Fibroblast of the conjunctiva (primary cell): ENCODE results near the gene NPLOC4.

Source experiments
- DNase-seq: peaks from one replicate; pipeline ENCODE4 v3.0.0-alpha.2; 2010; ENCODE audit warnings: low read depth

NPLOC4 gene

DNA sequence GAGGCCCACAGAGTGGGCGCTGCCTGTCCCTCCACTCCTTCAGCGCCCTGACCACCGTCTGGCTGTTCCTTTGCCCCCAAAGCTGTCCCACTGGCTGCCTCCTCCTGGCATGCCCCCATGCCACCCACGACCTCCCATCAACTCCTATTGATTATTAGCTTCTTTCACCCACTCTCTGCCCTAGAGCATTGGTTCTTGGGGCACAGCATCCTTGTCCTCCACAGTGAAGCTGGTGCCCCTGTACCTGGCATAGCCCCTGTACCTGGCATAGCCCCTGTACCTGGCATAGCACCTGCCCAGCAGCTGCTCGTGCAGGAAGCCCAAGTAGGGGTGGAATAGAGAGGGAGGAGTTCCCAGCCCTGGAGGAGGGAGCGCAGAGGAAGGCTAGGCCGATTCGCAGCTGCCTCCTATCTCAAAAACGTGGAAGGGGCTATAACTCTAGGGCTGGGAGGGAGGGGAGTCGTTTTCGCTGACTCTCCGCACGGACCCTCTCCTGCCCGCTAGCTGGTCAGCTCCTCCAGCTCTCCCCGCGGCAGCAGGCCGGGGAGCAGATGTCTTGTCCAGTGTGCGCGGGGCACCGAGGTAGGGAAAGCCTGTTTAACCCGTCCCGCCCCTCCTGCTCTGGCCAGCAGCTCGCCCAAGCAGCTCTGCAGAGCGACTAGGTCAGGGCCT lies 118.7 kb downstream of the NPLOC4 start:
- no peak for DNase-seq

DNA sequence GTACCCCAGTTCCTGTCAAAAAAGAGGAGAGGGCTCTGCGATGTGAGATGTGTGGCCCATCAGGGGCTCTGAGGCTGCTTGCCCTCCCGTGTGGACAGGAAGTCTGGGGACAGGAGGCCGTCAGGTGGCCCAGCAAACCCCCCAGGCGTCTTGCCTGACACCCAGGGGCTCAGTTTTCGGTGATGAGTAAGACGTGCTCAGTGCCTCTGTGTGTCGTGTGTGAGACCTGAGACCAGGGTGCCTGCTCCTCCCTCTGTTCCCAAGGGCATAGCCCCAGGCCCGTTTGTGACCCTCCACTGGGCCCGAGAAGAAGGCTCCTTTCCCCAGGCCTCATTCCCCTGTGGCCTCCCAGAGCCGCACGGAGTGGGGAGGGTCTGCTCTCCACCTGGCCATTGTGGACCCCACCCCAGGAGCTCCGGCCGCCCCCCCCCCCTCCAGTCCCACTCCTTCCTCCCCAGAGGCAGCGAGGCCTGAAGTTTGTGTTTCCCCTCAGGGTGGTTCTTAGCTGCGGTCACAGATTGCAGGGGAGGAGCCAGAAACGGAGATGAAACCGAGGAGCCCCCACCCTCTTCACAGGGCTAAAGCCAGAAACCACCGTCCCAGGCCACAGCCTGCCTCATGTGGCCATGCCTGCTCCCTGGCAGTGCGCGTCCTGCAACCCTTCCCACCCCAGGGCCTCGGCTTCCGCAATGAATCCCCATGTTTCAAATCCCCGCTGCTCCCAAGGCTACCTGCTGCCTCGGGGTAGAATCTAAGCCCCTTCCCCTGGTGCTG lies 119.4 kb downstream of the NPLOC4 start:
- DNase-seq = no peak

DNA sequence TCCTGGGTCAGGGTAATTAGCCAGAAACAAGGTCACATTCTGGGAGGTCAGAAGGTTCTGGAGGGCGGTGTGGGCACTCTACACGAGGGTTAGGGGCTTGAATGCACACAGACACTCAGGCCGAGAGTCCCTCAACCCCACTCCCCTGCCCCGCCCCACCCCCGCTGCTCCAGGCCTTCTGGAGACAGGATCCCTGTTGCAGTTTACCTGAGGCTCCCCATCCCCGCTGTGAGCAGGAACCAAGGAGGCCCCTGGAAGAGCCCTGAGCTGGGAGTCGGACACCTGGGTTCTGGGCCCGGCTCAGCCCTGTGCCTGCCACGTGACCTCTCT lies 119.9 kb downstream of the NPLOC4 start:
- no peak for DNase-seq

DNA sequence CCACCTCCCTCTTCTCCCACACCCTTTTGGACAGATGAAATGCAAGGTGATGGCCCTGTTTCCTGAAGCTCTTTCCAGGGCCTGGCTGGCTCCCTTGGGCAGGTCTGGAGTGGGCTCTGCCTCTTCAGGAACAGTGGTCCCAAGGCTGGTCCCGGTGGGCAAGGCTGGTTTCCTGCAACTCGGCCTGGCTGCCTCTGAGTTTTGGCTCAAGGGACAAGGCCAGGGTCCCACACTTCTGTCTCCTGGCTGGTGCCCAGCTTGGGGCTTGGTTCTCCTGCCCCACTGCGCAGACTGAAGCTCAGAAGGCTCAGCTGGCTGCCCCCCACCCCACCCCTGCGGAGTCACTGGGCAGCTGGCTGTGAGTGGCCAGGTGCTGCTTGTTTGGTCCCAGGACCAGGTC lies 120.5 kb downstream of the NPLOC4 start:
- DNase-seq = no peak

DNA sequence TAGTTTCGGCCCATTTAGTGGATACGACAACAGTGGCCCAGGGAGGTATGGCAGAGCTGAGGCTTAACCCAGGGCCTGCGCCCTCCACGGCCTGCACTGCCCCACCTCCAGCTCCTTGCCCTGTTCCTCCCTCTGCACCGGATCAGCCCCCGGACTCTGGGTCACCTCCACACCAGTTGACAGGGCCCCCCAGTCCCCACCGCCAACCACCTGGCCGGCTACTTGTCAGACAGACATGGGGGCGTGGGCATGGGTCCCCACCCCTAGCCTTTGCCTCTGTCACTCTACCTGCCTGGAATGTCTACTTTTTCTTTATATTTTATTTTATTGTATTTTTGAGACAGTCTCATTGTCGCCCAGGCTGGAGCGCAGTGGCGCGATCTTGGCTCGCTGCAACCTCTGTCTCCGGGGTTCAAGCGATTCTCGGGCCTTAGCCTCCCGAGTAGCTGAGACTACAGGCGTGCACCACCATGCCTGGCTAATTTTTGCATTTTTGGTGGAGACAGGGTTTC lies 121.3 kb downstream of the NPLOC4 start:
- DNase-seq = no peak

DNA sequence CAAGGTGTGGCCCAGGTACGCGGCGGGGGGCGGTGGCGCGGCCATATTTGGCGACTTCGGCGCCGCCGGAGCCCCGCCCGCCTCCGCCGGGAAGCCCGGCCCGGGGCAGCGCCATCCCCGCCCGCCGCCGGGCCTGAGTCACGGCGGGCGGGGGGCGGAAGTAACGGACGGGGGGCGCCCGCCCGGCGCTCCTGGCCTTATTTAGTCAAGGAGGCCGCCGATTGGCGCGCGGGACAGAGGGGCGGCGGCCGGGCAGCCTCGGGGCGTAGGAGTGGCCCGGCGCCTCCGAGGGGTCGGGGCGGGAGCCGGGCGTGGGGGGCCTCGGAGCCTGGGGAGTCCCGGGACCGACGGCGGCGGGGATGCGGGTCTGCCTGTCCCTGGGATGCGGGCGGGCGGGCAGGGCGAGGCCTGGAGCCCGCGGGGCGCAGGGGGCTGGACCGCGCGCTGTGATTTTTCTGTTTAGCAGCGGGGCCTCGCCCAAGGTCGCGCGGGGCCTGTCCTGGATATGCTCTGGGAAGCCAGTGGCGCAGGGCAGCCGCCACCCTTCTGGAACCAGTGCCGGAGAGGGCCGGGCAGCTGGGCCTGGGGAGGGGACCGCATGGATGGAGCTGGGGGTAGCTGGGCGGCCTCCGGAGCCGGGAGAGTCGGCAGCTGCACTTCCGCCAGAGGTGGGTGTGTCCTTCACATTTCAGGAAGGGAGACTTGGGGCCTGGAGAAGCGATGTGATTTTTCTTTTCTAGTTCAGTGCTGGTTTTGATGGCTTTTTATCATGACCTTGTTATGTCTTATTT lies 122.0 kb downstream of the NPLOC4 start:
- peak; percentile 65 for DNase-seq

DNA sequence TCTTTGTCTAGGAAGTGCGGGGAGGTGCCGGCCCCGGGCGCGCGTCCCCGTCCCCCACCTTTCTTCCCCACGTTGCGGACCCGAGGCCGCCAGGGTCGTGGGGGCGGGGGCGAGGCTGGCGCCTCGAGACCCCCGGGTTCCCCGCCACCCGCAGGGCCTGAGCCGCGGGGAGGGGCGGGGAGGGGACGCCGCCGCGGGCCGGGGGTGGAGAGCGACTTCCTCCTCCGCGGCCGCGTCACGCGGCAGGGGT lies 122.5 kb downstream of the NPLOC4 start:
- no peak for DNase-seq

DNA sequence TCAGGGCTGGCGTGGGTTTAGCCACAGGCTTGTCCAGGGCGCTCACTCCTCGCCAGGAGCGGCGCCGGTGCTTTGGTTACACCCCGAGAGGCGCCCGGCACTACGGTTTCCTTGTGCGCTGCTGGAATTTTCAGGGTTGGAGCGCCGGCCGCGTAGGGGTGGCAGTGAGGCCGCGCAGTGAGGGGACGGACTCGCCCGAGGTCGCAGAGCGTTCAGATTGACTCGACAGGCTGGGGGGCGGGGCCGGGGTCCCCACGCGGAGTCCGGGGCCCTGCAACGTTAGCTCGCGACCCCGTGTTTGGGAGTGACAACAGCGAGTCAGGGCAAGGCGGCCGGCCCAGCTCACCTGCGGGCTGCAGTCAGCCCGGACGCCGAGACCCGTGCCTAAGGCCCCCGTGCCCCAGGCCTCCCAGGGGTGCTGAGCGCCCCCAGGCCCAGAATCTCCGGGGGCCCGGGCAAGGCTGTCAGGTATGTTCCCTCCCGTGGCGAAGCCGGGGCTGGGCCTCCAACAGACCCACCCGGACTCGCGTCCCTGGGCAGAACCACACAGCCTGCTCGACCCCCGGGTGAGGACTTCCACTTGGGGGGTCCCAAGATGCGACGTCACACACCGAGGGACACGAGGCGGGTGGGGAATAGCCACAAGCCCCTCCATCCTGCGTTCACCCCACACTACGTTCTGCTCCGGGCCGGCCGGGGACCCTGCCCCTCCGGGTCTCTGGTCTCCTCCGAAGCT lies 123.0 kb downstream of the NPLOC4 start:
- DNase-seq = no peak

DNA sequence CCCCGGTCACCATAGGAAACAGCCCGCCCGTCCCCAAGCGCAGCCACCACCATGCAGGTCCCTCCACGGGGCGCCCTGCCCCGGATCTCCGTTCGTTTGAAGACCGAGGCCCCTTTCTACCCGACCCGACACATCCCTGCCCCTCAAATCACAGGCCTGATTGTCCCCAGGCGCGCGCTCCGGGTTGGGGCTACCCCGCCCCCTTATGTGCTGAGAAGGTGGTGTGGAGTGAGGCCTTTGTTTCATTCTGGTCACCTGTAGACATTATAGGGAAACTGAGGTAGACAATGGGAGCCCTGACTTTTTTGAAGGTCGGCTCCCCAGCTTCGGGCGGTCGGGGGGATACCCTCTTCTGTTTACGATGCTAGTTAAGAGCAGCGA lies 123.5 kb downstream of the NPLOC4 start:
- DNase-seq = no peak

DNA sequence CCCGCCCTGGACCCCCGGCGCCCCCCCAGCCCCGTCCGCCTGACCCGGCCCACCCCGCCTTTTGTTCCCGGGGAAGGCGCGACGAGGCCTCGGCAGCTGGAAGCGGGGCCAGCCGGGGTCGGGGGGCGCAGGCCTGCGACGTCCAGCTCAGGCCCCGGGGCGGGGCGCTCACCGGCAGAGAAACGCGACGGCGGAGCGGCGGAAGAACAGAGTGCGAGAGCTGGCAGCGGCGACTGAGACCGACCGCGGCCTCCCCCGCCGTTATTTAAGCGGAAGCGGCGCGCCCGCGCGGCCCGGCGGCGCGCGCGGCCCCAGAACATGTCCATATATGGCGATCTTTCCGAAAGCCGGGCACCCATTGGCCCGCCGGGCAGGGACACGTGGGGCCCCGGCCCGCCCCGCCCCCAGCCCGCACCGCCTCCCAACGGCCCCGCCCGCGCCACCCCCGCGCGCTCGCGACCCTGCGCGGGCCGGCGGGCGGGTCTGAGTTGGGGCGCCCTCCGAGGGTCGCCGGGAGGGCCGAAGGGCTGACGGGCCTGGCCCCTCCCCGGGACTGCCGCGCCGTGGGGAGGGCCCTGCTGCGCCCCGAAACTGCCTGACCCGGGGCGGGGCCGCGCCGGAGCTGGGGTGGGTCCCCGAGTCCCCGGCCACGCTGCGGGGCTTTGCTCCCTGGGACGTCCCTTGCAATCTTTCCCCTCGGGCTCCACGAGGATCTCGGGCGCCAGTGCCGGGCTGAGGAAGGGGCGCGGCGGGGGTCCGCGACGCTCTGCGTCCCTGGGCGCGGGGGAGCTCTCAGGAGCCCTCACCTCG lies 124.1 kb downstream of the NPLOC4 start, which contains the start of gene ACTG1:
TSS of gene ACTG1 (minus strand) at position 238 of the 810 bp plus-strand sequence. CDS start 445 bp downstream, outside the sequence.
- DNase-seq = peak; percentile 86

DNA sequence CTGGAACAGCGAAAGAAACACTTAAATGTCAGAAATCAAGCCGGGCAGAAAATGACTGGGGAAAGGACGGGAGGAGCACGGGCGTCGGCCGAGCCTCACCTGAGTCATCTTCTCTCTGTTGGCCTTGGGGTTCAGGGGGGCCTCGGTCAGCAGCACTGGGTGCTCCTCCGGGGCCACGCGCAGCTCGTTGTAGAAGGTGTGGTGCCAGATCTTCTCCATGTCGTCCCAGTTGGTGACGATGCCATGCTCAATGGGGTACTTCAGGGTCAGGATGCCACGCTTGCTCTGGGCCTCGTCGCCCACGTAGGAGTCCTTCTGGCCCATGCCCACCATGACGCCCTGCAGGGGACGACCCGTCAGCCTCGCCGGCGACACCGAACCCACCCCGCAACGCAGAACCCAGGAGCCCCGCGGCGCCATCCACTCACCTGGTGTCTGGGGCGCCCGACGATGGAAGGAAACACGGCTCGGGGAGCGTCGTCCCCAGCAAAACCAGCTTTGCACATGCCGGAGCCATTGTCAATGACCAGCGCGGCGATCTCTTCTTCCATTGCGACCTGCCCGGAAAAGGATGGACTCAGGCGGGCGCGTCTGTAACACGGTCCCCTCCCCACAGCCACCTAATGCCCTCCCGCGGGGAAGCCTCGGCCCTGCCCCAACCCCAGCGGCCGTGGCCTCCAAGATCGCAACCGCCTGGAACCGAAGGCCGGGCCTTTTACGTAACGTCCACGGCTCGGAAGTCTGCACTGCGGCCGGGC lies 124.9 kb downstream of the NPLOC4 start:
- no peak for DNase-seq

DNA sequence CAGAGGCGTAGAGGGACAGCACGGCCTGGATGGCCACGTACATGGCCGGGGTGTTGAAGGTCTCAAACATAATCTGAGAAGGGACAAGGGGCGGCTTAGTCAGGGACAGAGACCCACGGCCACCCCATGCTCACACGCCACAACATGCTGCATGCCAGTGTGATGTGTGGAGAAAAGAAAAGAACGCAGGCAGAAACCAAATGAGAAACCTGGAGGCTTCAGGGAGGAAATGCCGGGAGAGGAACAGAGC lies 125.4 kb downstream of the NPLOC4 start:
- no peak for DNase-seq

DNA sequence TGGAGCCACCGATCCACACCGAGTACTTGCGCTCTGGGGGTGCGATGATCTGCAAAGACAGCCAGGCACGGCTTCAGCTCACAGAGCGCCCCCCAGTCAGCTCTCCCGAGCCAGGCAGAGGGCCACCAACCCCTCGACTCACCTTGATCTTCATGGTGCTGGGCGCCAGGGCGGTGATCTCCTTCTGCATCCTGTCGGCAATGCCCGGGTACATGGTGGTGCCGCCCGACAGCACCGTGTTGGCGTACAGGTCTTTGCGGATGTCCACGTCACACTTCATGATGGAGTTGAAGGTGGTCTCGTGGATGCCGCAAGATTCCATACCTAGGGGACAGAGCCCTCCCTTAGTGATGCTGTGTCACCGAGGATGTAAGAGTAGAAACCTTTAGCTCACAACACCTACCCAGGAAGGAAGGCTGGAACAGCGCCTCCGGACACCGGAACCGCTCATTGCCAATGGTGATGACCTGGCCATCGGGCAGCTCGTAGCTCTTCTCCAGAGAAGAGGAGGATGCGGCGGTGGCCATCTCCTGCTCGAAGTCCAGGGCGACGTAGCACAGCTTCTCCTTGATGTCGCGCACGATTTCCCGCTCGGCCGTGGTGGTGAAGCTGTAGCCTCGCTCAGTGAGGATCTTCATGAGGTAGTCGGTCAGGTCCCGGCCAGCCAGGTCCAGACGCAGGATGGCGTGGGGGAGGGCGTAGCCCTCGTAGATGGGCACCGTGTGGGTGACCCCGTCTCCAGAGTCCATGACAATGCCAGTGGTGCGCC lies 125.9 kb downstream of the NPLOC4 start:
- DNase-seq = no peak

DNA sequence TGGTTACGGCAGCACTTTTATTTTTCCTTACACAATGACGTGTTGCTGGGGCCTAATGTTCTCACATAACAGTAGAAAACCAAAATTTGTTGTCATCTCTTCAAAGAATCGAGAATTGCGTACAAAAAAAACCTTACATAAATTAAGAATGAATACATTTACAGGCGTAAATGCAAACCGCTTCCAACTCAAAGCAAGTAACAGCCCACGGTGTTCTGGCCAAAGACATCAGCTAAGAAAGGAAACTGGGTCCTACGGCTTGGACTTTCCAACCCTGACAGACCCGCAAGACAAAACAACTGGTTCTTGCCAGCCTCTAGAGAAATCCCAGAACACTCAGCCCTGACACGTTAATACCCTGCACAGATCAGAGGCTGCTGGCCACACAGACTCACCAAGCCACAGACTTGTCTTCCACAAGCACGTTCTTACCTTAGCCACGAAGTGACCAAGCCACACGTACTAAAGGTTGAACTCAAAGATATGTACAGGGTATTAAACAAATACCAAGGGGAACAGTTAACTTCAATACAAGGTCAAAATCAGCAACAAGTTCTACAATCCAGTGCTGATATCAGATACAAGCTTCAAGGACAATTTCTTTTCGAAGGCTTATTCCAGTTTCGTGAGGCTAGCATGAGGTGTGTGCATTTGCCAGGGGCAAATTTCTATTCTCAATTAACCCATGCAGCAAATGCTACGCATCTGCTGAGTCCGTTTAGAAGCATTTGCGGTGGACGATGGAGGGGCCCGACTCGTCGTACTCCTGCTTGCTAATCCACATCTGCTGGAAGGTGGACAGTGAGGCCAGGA lies 126.7 kb downstream of the NPLOC4 start:
- no peak for DNase-seq

DNA sequence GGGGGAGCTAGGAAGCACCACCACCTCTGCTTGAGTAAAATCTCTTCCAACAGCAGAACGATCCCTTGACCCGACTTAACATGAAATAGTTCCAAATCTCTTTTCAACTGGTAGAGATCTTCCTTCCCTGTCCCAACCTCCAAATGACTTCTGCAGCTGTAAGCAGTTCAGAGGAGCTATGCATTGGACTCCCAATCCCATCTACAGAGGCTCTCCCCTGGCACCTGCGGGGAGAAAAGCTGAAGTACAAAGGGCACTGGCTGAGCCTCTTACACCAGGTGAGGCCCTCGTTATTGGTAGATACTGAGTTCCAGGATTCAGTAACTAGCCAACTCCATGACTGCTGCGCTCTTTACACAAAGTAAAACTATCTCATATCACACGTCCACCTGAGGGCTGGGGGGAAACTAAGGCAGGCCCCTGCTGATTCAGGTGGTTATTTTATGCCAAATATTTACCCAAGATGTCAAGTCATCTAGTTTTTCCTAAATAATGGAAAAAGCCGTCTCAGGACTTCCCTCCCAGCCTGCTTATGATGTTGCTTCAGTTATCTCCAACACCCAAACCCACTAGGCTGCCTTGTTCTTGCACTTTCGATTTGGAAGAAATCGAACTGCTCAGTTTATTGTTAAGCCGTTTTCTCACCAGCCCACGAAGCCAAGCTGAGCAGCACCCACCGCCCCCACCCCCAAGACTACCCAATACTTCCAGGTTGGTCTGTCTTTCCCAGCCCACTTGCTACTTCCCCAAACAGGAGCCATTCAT lies 127.5 kb downstream of the NPLOC4 start:
- DNase-seq = no peak

DNA sequence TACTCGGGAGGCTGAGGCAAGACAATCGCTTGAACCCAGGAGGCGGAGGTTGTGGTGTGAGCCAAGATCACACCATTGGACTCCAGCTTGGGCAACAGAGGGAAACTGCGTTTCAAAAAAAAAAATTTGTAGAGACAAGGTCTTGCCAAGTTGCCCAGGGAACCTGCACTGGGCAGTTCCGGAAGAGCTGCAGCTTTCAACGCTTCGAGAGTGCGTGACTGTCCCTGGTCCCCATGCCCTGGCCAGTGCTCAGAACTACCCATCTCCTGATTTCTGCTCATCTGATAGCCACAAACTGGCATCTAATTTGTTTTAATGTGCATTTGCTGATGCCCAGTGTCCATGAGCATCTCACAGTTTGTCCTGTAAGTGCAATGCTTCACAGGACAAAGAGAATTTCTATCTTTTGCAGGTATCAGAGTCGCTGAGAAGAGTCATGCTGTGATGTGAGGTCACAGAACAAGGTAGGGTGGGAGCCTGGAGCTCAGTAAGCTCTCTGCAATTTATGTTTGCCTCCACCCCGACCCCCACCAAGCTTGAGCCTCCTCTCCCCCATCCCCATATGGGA lies 128.2 kb downstream of the NPLOC4 start:
- no peak for DNase-seq
